Gastroesophageal sphincter (tissue), 4 donors: ENCODE results near the gene GRIA4. TPM values are rescaled to one million over a fixed set of nuclear protein-coding genes. Genes with fewer than 3 reads are reported as not detected.

Experiments used
- ATAC-seq: fragments of 150-250 bp; one replicate; pipeline ENCODE4 v1.9.1; 2016; ENCODE audit warnings: mild to moderate bottlenecking, moderate library complexity
- H3K27ac ChIP-seq, 4 donors: fragments of 200-600 bp; sonication (generic) in 3 of 4; 1 replicate in 3 of 4; 2 replicates in 1 of 4; pipeline ENCODE4 v1.5.1; 2016 to 2019
- H3K27me3 ChIP-seq: fragments of 200-600 bp; sonication (generic); one replicate; pipeline ENCODE4 v1.5.1; 2019
- H3K36me3 ChIP-seq, 2 donors: fragments of 200-600 bp; sonication (generic); one replicate each; pipeline ENCODE4 v1.5.1; 2019; ENCODE audit warnings: control low read depth in 1 of 2
- H3K4me1 ChIP-seq, 3 donors: fragments of 200-600 bp; sonication (generic); 1 replicate in 2 of 3; 2 replicates in 1 of 3; pipeline ENCODE4 v1.5.1; 2016 to 2019; ENCODE audit warnings: control low read depth in 2 of 3
- H3K4me3 ChIP-seq, 2 donors: fragments of 200-600 bp; sonication (generic); one replicate each; pipeline ENCODE4 v1.5.1; 2019; ENCODE audit warnings: mild to moderate bottlenecking in 1 of 2, moderate library complexity in 1 of 2
- H3K9me3 ChIP-seq, 3 donors: fragments of 200-600 bp; sonication (generic); one replicate each; pipeline ENCODE4 v1.5.1; 2017 to 2019; ENCODE audit warnings: control low read depth in 2 of 3
- EP300 ChIP-seq: sonication (generic); formaldehyde crosslinking; IDR thresholded peaks from one replicate; pipeline ENCODE4 v1.6.1; 2017; ENCODE audit warnings: antibody characterized with exemption, mild to moderate bottlenecking
- POLR2A ChIP-seq, 2 donors: fragments of 450-650 bp; IDR thresholded peaks; one replicate each; pipeline ENCODE4 v1.6.1; 2017; ENCODE audit warnings: antibody characterized with exemption in 2 of 2, mild to moderate bottlenecking in 2 of 2, moderate library complexity in 1 of 2
- POLR2AphosphoS5 ChIP-seq: sonication (generic); formaldehyde crosslinking; IDR thresholded peaks from one replicate; pipeline ENCODE4 v1.6.1; 2017; ENCODE audit warnings: antibody characterized with exemption
- WGBS, 2 donors: methylation state at CpG; one replicate each; pipeline ENCODE4 v1.1.5; 2018; ENCODE audit warnings: low coverage in 1 of 2; 5-methylcytosine and 5-hydroxymethylcytosine counted together
- total RNA-seq, 4 donors: library from RNA; depleted of rRNA; stranded (reverse); fragments of >200 nt; gene quantifications; one replicate each; pipeline ENCODE4 v1.1.0, GENCODE V29; 2016
- TF ChIP-seq, protein P1 (sequence below), 4 experiments: fragments of 200-600 bp in 2 of 4; fragments of 450-650 bp in 2 of 4; sonication (generic) in 1 of 4; IDR thresholded peaks; one replicate each; pipeline ENCODE4 v1.5.1; 2017 to 2019; ENCODE audit warnings: antibody characterized with exemption in 4 of 4, mild to moderate bottlenecking in 2 of 4, moderate library complexity in 2 of 4

The GRIA4 gene
- total RNA-seq, 4 donors from 2014 or later, result 0.47 to 1.2 TPM; not detected in 2

DNA sequence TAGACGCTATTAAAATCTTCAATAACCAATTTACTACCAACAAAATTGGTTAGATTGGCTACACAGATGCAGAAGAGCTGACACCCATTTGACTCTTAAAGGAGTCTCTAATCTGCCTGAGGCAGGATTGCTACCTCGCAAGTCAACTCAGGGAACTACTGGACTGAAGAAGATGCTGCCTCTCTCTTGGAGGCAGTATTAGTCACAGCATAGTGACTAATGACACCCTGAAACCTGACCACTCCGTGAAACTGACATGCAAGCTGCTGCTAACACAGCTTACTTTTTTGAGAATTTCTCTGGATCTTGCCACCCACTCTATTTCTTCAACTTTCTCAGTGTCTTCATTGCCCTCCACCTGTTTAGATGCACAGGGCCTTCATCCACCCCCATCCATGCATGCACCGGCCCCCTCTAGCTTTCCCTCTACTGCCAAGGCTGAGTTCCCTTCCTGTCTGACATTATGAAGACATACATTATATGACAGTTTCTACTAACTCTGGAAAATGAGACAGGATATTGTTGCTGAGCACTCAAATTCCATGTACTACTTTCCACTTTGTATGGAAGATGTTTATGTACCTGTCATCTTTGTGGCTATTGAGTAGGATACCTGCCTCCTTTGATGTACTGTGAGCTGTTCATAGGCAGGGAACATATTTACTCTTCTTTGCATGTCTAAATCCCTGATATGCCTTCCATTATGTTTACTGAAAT is 229.0 kb downstream of the GRIA4 start:
- no peak for ATAC-seq
- Histone ChIP-seq H3K27ac (no peak overlapping the region), H3K4me1 (no peaks in the 10 kb centered on the region), H3K27me3 (no peaks in the 10 kb centered on the region), H3K36me3 (no peaks in the 10 kb centered on the region), H3K9me3 (no peaks in the 10 kb centered on the region), H3K4me3 (no peak overlapping the region)
- 63 to 76% methylated on average over 4 of the region's 4 CpGs for WGBS, 2 donors
- TF ChIP-seq, protein P1, sequence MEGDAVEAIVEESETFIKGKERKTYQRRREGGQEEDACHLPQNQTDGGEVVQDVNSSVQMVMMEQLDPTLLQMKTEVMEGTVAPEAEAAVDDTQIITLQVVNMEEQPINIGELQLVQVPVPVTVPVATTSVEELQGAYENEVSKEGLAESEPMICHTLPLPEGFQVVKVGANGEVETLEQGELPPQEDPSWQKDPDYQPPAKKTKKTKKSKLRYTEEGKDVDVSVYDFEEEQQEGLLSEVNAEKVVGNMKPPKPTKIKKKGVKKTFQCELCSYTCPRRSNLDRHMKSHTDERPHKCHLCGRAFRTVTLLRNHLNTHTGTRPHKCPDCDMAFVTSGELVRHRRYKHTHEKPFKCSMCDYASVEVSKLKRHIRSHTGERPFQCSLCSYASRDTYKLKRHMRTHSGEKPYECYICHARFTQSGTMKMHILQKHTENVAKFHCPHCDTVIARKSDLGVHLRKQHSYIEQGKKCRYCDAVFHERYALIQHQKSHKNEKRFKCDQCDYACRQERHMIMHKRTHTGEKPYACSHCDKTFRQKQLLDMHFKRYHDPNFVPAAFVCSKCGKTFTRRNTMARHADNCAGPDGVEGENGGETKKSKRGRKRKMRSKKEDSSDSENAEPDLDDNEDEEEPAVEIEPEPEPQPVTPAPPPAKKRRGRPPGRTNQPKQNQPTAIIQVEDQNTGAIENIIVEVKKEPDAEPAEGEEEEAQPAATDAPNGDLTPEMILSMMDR (IDR thresholded peaks at IDR 0.05), result no peak

DNA sequence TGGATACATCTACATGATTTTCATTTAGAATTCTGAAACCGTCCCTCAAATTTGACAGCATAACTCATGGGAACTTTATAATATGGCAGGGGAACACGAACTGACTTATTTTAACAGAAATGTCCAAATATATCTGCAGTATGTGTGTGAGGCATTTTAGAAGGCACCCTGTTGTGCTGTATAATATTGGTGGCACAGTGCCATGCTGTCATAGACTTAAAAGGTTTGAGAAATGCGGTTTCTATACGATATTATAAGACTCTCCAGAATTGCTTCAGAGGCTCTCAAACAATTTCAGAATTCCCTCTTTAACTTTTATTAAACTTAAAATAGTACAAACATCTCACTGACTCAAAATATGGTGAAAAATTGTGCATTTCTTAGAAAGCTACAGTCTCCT is 230.5 kb downstream of the GRIA4 start:
- ATAC-seq, result no peak
- TF ChIP-seq, protein P1 (IDR thresholded peaks at IDR 0.05), result no peak
- TF ChIP-seq POLR2A (IDR thresholded peaks at IDR 0.05) (no peak), POLR2AphosphoS5 (no peak), EP300 (no peak)
- Histone ChIP-seq H3K4me3 (no peak overlapping the region), H3K36me3 (no peaks in the 10 kb centered on the region), H3K27me3 (no peaks in the 10 kb centered on the region), H3K27ac (no peak overlapping the region), H3K4me1 (no peaks in the 10 kb centered on the region), H3K9me3 (no peaks in the 10 kb centered on the region)
- WGBS, 2 donors, result 63 to 76% methylated on average over 4 of the region's 4 CpGs

DNA sequence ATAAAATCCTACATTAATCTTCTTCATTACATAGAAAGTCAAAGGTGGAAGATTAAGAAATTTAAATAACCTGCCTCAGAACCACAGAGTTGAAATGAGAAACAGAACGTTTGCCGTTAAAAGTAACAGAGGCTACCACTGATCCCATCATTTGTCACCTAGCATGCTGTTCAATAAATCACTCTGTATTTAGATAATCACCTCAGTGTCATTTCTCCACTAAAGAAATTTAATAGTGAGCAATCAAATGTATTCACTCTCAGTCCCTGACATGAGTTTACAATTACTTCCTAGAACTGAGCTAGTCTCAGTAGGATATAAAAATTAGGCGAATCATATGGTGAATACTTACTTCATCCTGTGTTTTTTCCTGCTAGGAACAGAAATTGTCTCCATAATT is 242.5 kb downstream of the GRIA4 start:
- 20 to 53% methylated on average over 3 of the region's 3 CpGs for WGBS, 2 donors
- ATAC-seq, result no peak

DNA sequence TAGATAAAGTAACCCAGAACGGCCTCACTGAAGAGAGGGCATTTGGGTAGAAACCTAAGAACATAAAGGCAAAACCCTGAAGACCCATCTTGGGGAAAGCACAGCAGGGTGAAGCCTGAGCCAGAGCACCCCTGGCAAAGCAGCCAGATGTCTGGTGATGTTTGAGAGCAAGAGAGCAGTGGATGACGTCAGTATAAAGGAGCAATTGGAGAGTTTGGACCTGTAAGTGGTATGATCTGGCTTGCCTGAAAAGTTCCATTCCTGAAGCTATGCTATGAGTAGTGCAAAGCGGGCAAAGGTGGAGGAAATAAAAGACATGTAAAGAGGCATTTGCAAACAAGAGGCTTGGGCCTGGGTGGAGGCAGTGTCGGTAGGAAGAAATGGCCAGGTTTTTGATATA is 244.4 kb downstream of the GRIA4 start:
- TF ChIP-seq POLR2AphosphoS5 (no peak), EP300 (no peak), POLR2A (IDR thresholded peaks at IDR 0.05) (no peak)
- TF ChIP-seq, protein P1 (IDR thresholded peaks at IDR 0.05), result no peak
- H3K4me1 ChIP-seq, result peaks cover 0 to 8% (median 0%) of the 10 kb centered on the region in 3 donors
- WGBS, 2 donors, result 91 to 96% methylated on average over 4 of the region's 4 CpGs
- no peaks in the 10 kb centered on the region for H3K36me3 ChIP-seq
- no peaks in the 10 kb centered on the region for H3K9me3 ChIP-seq
- H3K27ac ChIP-seq, result no peak overlapping the region
- H3K27me3 ChIP-seq, result no peaks in the 10 kb centered on the region
- no peak overlapping the region for H3K4me3 ChIP-seq
- ATAC-seq, result no peak

More for the DNA sequence above, 242.5 kb downstream of the GRIA4 start:
- Histone ChIP-seq H3K4me3 (no peak overlapping the region), H3K4me1 (peaks cover 0 to 8% (median 0%) of the 10 kb centered on the region in 3 donors), H3K27me3 (no peaks in the 10 kb centered on the region), H3K9me3 (no peaks in the 10 kb centered on the region), H3K27ac (no peak overlapping the region), H3K36me3 (no peaks in the 10 kb centered on the region)
- no peak for TF ChIP-seq EP300
- TF ChIP-seq, protein P1 (IDR thresholded peaks at IDR 0.05), result no peak
- TF ChIP-seq POLR2AphosphoS5, result no peak
- no peak for TF ChIP-seq POLR2A (IDR thresholded peaks at IDR 0.05)

DNA sequence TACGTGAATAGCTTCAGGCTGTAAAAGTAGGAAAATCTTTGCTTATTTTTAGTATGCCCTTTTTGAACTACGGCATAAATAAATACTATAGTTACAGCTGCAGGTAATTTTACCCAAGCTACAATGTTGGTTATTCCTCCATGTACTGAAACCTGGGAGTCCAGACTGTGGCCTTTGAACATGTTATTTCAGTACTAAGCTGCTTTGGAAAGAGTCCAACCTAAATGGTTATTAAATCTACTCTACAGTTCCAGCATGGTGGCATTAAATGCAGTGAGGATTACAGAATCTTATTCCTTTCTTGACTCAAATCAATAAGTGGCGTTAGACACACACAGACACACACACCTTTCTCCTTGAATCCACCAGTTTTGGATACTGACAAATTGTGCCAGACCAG is 247.1 kb downstream of the GRIA4 start:
- ATAC-seq, result no peak
- Histone ChIP-seq H3K27me3 (no peaks in the 10 kb centered on the region), H3K9me3 (no peaks in the 10 kb centered on the region), H3K27ac (no peak overlapping the region), H3K36me3 (no peaks in the 10 kb centered on the region), H3K4me1 (peaks cover 0 to 8% (median 0%) of the 10 kb centered on the region in 3 donors), H3K4me3 (no peak overlapping the region)
- WGBS, 2 donors, result 57 to 81% methylated on average over 3 of the region's 3 CpGs
- TF ChIP-seq POLR2A (IDR thresholded peaks at IDR 0.05), result no peak
